ENCODE measurements around the gene RNF157.
"Not testable (repeated sequence)": the region's sequence is repeated elsewhere in the genome, so short reads cannot be mapped to it uniquely, and the experiment has no call there.

The RNF157 gene

GRCh38 chr17:76252967-76253766, 12.9 kb upstream of the RNF157 start:
- DNase-seq = not testable (repeated sequence)

- DNase-seq = no peak
These were observed 12.0 kb upstream of the RNF157 start for GRCh38 chr17:76252040-76252954.

GRCh38 chr17:76251478-76252039, 11.3 kb upstream of the RNF157 start:
- no peak for DNase-seq

GRCh38 chr17:76250141-76250540, 9.8 kb upstream of the RNF157 start:
- DNase-seq = no peak

- no peak for DNase-seq
These were observed 7.9 kb upstream of the RNF157 start for GRCh38 chr17:76248013-76248782.

- no peak for DNase-seq
These were observed 7.0 kb upstream of the RNF157 start for GRCh38 chr17:76247304-76247703.

- DNase-seq = no peak
These were observed 6.1 kb upstream of the RNF157 start for GRCh38 chr17:76246080-76247066.

- DNase-seq = not testable (repeated sequence)
These were observed 4.4 kb upstream of the RNF157 start for GRCh38 chr17:76244721-76245120.

GRCh38 chr17:76243826-76244679, 3.8 kb upstream of the RNF157 start:
- no peak for DNase-seq

GRCh38 chr17:76241691-76242255, 1.5 kb upstream of the RNF157 start:
- DNase-seq = no peak

GRCh38 chr17:76241204-76241538, 878 bp upstream of the RNF157 start:
- DNase-seq = no peak

GRCh38 chr17:76239538-76240274, 587 bp downstream of the RNF157 start:
- no peak for DNase-seq

GRCh38 chr17:76238847-76239537, 1.3 kb downstream of the RNF157 start:
- no peak for DNase-seq

GRCh38 chr17:76237859-76238313, 2.4 kb downstream of the RNF157 start:
- no peak for DNase-seq

- no peak for DNase-seq
These were observed 3.7 kb downstream of the RNF157 start for GRCh38 chr17:76236603-76237002.

GRCh38 chr17:76235883-76236282, 4.4 kb downstream of the RNF157 start:
- DNase-seq = no peak

GRCh38 chr17:76234354-76234679, 6.0 kb downstream of the RNF157 start:
- no peak for DNase-seq

GRCh38 chr17:76233588-76234353, 6.5 kb downstream of the RNF157 start:
- no peak for DNase-seq

Data from NCI-H510A (cell line).